OCI-M2 (cell line): ENCODE results near the gene PI4KB.
A peak's percentile ranks its signal among the peaks of the same experiment; 100 is the strongest.
"Not testable (repeated sequence)": the region's sequence is repeated elsewhere in the genome, so short reads cannot be mapped to it uniquely, and the experiment has no call there.

Experiments used
- DNase-seq: peaks from one replicate; lab custom pipeline; 2025; ENCODE audit not compliant: unreplicated experiment; lab: John Stamatoyannopoulos, UW

Gene PI4KB

DNA sequence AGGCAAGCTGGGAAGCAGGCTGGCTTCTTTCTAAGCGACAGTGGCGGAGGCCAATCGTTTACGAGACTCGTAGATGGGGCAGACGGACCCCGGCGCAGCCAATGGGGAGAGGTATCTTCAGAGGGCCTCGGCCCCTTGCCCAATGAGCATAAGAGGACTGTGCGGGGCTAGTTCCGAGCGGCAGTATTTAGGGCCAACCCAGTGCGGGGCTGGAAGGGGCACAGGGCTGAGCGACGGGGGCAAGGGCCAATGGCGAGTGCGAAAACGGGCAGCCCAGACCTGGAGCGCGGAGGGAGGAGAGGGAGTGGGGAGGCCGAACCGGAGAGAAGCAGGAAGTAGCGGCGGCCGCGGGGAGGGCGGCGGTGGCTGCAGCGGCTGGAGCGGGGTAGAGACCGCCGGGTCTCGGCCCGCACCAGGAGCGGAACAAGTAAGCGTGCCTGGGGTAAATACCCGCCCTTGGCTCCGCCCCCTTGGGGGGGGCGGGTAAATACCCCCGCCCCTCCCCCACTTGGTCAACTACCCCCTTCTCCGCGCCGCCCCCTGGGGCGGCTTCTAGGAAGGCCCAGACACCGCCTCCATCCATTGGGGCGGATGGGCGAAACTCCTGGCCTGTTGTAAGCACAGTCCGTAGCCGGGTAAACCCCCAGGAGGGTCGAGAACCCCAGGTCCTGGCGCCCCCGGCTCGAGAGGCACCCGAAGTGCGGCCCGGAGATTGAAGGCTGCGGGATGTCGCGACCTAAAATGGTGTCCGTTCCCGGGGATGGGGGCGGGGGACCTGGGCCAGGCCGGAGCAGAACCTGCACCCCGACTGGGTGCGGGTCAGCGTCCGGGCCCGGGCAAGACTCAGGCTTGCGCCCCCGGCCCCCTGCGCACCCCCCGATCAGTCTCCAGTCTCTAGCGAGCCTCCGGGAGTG, 45.0 kb downstream of the PI4KB start, which contains the start of gene ZNF687:
Gene ZNF687 (plus strand): TSS at position 331 of the 914 bp plus-strand sequence. CDS start 3,993 bp downstream, outside the sequence.
- DNase-seq, result peak; percentile 95

GRCh38 chr1:151281225-151281968, 45.8 kb downstream of the PI4KB start:
- peak; percentile 86 for DNase-seq

DNA sequence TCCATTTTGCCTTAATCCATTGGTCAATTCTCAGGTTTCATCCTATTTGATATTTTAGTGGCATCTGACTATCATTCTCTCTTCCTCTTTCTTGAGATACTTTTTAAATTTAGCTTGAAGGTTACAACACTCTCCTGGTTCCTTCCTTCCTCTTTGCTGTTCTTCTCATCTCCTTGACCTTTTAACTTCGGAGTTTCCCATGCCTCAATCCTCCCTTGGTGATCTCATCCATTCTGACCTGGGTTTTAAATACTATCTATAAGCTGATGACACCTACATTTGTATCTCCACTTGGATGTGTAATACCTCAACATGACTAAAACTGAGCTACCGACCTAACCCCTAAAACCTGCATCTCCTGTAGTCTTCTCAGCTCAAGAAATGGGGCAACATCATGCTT, 50.0 kb downstream of the PI4KB start:
- DNase-seq, result no peak

- DNase-seq, result not testable (repeated sequence)
Observed at GRCh38 chr1:151275341-151275740, 51.9 kb downstream of the PI4KB start.

DNA sequence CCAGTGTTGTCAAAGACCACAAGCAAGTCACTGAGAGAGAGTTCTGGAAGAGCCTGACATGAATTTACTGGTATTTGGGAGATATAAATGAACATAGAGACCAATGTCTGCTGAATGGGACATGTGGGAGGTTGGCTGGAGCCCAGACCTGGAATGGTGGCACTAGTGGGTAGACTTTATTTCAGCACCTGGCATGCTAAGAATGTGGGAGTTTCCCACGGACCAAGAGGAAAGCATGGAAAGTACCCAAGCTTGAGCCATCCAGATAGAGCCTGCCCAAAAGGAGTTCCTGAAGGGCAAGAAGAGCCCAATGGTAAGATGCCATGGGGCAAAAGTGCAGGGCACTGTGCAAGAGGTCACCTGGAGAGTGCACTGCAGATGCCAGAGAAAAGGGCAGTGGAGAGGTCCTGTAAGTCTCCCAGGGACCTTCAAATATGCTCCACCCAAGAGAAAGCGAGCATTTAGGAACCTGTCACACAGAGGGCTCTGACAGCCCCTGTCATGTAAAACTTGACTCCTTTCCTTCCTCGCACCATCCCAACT, 53.2 kb downstream of the PI4KB start:
- no peak for DNase-seq

DNA sequence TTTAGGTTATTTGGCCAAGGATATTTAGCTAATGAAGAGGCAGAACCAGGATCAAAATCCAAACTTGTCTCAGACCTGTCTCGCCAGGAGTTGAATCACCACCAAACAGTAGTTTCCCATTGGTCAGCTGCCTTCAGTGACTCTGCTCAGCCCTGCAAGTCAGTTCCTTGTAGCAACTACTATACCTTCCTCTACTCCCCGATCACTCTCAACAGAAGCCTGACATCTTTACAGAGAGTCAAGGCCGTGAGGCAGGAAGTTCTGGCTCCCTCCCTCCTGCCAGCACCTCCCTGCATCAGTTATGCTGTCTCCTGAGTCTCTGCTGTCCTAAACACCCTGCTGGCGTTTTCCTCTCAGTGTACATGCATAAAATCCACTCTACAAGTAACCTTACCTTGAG, 59.5 kb downstream of the PI4KB start:
- DNase-seq, result no peak

DNA sequence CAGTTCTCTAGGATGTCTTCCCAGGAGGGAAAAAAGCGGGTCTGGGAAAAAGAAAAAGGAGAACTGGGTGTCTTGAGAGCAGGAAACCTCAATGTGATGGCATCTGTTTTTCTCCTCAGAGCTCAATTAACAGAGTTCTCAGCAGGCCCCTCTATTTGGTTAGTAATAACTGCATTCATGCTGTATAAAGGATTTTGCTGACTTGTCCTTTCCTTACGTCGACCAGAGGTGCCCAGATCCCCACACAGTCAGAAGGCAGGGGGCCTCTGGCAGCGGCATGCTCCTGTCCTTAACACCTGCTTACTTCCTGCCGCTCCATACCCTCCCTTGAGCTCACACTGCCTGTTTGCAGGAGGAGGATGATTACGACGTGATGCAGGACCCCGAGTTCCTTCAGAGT, 60.4 kb downstream of the PI4KB start:
- DNase-seq, result no peak

DNA sequence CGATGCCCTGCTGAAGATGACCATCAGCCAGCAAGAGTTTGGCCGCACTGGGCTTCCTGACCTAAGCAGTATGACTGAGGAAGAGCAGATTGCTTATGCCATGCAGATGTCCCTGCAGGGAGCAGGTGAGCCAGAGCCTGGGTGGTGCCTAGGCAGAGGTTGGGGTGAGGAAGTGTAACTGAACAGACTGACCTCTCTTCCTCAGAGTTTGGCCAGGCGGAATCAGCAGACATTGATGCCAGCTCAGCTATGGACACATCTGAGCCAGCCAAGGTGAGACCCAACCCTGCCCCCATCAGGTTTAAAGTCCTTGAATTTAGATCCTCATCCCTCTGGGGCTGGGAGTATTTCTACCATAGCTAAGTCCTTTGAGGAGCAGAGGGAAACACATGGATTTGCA, 60.9 kb downstream of the PI4KB start:
- DNase-seq, result no peak

DNA sequence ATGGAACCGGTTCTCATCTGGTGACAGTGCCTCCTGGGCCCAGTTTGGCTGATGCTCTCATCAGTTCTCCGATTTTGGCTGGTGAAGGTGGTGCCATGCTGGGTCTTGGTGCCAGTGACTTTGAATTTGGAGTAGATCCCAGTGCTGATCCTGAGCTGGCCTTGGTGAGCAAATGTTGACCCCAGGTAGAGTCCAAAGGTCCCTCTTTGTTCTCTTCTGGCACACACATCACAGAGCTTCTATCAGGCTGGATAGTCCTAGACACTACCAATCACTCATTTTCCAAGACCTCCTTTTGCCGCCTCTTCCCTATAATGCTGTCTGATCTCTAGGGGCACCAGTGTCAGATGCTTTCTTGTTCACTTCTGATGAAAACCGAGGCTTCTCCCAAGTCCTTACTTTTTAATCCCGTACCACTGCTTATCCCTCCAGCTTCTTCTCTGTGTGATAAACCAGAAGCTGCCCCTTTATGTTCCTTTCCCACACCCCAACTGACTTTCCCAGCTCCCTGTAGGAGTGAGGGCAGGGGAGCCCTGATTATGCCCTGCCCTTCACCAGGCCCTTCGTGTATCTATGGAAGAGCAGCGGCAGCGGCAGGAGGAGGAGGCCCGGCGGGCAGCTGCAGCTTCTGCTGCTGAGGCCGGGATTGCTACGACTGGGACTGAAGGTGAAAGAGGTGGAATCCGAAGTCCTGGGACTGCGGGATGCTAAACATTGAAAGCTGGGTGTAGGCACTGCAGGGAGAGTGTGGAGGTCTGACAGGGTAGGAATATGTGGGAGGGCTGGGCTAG, 61.6 kb downstream of the PI4KB start:
- no peak for DNase-seq

DNA sequence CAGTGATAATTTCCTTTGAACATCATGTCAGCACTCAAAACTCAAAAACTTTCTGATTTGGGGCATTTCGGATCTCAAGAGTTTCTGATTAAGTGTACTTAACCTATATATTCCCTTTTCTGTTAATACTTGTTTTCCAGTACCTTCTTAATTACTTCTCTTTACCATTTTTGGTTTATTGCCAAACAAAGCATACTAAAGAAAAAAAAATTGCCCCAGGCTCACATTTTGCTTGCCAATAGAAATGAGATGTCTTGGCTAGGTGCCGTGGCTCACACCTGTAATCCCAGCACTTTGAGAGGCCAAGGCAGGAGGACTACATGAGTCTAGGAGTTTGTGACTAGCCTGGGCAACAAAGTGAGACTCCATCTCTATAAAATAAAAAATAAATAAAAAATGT, 67.9 kb downstream of the PI4KB start:
- no peak for DNase-seq

DNA sequence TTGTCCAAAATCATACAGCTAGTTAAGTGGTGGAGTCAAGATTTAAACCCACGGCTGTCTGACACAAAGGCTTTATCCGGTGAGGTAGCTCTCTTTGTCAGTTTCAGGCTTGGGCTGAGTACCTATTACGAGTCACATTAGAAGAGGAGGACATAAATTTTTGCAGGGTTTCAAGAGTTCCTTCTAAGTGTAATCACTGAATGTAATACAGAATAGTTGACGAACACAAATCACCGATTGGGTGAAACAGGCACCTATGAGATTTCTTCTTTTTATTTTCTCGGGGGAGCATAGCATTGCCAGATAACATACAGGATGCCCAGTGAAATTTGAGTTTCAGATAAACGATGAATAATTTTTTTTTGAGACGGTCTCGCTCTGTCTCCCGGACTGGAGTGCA, 71.8 kb downstream of the PI4KB start:
- no peak for DNase-seq

DNA sequence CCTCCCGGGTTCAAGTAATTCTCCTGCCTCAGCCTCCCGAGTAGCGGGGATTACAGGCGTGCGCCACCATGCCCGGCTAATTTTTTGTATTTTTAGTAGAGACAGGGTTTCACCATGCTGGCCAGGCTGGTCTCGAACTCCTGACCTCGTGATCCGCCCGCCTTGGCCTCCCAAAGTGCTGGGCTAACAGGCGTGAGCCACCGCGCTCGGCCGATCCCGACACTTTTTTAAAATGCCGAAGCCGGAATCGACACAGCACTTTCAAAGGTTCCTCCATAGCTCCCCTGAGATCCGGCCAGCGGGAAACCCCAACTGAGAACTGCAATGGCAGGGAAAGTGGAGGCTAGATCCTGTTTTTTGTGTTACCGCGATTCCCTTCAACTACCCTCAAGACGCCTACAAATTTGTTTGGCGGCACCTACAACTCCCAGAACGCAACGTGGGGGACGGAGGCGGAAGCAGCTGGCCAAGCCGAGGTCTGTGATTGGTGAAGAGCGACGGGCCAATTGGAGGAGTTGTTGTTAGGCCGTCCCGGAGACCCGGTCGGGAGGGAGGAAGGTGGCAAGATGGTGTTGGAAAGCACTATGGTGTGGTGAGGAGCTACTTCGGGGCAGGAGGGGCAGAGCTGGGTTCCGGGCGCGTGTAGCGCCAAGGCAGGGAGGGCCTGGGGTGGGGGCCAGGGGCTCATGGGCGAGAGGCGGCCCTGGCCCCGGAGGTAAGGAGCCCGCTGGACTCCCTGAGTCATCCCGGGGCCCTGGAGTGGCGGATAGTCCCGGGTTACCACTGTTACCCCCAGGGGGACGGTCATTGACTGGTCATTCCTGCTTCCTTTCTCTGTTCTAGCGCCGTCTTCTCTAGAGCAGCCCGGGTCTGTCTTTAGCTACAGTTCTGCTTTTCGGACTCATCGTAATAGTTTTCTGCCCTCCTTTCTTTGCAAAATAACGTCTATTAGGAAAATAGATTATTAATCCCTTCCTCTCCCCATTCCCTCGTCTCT, 72.7 kb downstream of the PI4KB start, which contains the start of gene PSMD4:
Gene PSMD4 (plus strand): TSS at position 518 of the 997 bp plus-strand sequence. CDS start 49 bp downstream, at position 567.
- DNase-seq, result peak; percentile 75

DNA sequence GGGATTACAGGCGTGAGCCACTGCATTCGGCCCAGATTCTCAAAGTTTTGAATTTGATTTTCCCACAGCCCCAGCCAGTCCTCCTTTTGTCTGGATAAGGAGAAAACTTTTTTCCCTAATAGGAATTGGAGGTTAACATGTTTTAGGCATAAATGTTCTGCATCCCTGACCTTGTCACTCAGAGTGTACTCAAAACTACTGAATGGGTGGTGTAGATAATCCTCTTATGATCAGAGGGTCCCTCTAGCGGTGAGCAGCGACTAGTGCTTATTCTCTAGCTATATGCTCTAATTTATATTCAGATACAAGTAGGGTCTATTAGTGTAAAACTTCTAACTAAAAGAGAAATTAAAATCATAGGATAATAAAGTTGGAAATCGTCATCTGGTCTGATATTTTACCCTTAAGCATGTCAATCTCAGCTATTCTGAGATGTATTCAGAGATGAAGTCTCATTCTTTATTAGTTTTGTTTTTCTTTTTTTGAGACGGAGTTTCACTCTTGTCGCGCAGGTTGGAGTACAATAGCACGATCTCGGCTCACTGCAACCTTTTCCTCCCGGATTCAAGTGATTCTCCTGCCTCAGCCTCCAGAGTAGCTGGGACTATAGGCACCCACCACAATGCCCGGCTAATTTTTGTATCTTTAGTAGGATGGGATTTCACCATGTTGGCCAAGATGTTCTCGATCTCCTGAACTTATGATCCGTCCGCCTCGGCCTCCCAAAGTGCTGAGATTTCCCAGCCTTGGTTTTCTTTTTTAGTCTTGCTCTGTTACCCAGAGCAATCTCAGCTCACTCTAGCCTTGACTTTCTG, 75.4 kb downstream of the PI4KB start:
- DNase-seq, result peak; percentile 34

DNA sequence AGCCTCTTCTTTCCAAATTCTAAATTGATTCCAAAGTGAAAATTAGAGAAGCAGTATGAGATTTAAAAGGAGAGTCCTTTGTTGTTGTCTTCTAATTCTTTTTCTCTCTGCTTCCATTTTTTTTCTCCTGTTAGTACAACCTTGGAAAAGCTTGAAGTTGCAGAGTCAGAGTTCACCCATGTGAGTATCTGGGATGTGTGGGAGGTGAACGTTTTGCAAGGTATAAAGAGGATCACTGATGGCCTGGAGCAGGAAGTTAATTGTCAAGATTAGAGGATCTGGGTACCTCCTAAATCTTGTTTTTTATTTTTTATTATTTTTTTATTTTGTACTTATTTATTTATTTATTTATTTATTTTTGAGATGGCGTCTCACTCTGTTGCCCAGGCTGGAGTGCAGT, 80.4 kb downstream of the PI4KB start:
- DNase-seq, result no peak

DNA sequence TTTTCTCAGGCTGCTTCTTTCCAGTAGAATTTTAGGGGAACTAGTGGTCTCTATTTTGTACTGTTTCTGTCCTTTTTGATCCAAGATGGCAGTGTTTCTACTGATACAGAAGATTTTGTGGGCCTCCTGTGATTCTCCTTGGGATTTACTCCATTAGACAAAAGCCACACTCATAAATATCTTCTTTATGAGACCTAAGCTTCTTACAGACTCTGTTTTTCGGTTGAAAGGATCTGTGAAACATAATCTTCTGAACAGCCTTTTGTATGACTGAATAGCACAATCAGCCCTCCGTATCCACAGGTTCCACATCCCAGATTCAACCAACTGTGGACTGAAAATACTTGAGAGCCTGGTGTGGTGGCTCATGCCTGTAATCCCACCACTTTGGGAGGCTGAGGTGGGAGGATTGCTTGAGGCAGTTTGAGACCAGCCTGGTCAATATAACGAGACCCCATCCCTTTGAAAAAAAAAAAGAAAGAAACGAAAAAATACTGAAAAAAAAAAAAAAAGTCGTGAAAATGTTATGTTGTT, 83.5 kb downstream of the PI4KB start:
- no peak for DNase-seq

DNA sequence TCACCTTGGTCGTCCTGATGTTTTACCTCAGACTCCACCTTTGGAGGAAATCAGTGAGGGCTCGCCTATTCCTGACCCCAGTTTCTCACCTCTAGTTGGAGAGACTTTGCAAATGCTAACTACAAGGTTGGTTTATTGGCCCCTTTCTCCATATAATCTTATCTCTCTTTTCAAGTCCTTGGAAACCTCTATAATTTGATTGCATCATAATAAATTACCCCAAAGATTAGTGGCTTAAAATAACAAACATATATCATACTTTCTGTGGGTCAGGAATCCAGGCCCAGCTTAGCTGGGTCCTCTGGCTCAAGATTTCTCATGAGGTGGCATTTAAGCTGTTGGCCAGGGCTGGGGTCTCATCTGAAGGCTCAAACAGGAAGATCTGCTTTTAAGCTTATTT, 84.8 kb downstream of the PI4KB start:
- no peak for DNase-seq
